ENCODE results near the gene ITPRID1.
"Not testable (repeated sequence)": the region's sequence is repeated elsewhere in the genome, so short reads cannot be mapped to it uniquely, and the experiment has no call there.

ITPRID1 gene

GRCh38 chr7:31493714-31494181 lies 20.1 kb upstream of the ITPRID1 start:
- Mint-ChIP-seq H3K27me3 (peaks cover 1% of the 10 kb centered on the region), H3K36me3 (no peaks in the 10 kb centered on the region), H3K27ac (no peak overlapping the region), H3K4me1 (ENCODE audit: low read depth) (no peaks in the 10 kb centered on the region), H3K9me3 (ENCODE audit: low read depth) (no peaks in the 10 kb centered on the region), H3K4me3 (no peak overlapping the region)

DNA sequence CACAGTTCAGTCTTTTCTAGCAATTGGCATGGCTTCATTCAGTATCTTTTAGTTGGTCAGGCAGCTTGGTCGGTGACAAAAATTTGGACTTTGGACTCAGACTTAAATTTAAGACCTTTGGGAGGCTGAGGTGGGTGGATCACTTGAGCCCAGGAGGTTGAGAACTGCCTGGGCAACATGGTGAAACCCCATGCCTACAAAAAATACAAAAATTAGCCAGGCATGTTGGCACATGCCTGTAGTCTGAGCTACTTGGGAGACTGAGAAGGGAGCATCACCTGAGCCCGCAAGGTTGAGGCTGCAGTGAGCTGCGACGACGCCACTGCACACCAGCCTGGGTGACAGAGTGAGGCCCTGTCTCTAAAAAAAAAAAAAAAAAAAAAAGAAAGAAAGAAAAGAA lies 19.5 kb upstream of the ITPRID1 start:
- H3K27ac Mint-ChIP-seq = no peak overlapping the region
- no peak overlapping the region for H3K4me3 Mint-ChIP-seq
- no peaks in the 10 kb centered on the region for H3K9me3 Mint-ChIP-seq (ENCODE audit: low read depth)
- no peaks in the 10 kb centered on the region for H3K36me3 Mint-ChIP-seq
- H3K27me3 Mint-ChIP-seq = peaks cover 1% of the 10 kb centered on the region
- H3K4me1 Mint-ChIP-seq (ENCODE audit: low read depth) = no peaks in the 10 kb centered on the region

DNA sequence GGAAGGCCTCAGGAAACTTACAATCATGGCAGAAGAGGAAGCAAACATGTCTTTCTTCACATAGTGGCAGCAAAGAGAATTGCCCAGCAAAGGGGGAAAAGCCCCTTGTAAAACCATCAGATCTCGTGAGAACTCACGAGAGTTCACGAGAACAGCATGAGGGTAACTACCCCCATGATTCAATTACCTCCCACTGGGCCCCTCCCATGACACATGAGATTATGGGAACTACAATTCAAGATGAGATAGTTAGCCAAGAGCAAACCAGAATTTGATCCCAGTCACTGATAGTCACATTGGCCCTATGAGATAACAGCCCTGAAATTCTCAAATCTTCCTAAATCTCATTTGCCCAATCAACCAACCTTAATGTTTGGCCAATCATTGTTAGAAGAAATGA lies 18.2 kb upstream of the ITPRID1 start:
- peaks cover 1% of the 10 kb centered on the region for H3K27me3 Mint-ChIP-seq
- no peak overlapping the region for H3K27ac Mint-ChIP-seq
- H3K9me3 Mint-ChIP-seq (ENCODE audit: low read depth) = peaks cover 4% of the 10 kb centered on the region
- no peak overlapping the region for H3K4me3 Mint-ChIP-seq
- no peaks in the 10 kb centered on the region for H3K36me3 Mint-ChIP-seq
- H3K4me1 Mint-ChIP-seq (ENCODE audit: low read depth) = no peaks in the 10 kb centered on the region

DNA sequence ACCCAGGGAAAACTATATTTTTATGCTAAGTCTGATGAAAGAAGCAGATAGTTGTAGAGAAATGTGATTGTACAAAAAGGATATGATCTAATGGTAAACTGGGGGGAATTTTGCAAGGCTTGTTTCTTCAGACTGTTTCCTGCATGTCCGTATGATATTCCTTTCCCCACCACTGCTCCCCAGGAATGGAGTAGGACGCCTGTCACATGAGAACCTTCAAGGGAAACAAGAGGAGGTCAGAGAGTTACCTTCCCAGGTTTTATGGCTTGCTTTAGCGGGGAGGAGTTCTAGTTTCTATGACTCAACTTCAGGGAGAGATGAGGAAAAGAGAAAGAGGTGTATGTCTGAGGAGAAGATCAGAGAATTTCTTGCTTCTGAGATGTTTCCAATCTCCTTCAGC lies 16.4 kb upstream of the ITPRID1 start:
- Mint-ChIP-seq H3K27me3 (peaks cover 1% of the 10 kb centered on the region), H3K9me3 (ENCODE audit: low read depth) (peaks cover 4% of the 10 kb centered on the region), H3K36me3 (no peaks in the 10 kb centered on the region), H3K4me1 (ENCODE audit: low read depth) (no peaks in the 10 kb centered on the region), H3K27ac (no peak overlapping the region), H3K4me3 (no peak overlapping the region)

- Mint-ChIP-seq H3K27me3 (no peaks in the 10 kb centered on the region), H3K27ac (no peak overlapping the region), H3K4me1 (ENCODE audit: low read depth) (no peaks in the 10 kb centered on the region), H3K36me3 (no peaks in the 10 kb centered on the region), H3K4me3 (no peak overlapping the region), H3K9me3 (ENCODE audit: low read depth) (peaks cover 4% of the 10 kb centered on the region)
Observed at GRCh38 chr7:31500656-31501055, 13.2 kb upstream of the ITPRID1 start.

DNA sequence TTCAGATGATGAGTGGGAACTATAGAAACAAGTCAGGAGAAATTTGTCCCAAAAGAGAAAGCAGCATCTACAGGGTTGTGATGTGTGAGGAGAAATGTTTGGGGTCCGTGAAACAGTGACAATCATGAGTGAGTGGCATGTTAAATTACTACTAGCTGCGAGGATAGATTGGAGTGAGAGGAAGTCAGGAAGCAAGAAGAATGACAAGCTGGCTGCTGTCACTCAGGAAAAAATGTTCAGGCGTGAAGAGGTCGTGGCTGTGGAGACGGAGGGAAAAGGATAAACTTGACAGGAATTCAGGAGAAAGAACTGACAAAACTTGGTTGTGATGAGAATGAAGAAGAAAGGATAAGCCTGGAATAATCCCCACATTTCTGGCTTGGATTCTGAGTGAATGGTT lies 5.1 kb upstream of the ITPRID1 start:
- H3K36me3 Mint-ChIP-seq = peaks cover 3% of the 10 kb centered on the region
- no peaks in the 10 kb centered on the region for H3K27me3 Mint-ChIP-seq
- no peak overlapping the region for H3K27ac Mint-ChIP-seq
- peaks cover 17% of the 10 kb centered on the region for H3K9me3 Mint-ChIP-seq (ENCODE audit: low read depth)
- H3K4me1 Mint-ChIP-seq (ENCODE audit: low read depth) = no peaks in the 10 kb centered on the region
- H3K4me3 Mint-ChIP-seq = no peak overlapping the region

- H3K4me1 Mint-ChIP-seq (ENCODE audit: low read depth) = no peaks in the 10 kb centered on the region
Observed at GRCh38 chr7:31512166-31512565, 1.7 kb upstream of the ITPRID1 start.

DNA sequence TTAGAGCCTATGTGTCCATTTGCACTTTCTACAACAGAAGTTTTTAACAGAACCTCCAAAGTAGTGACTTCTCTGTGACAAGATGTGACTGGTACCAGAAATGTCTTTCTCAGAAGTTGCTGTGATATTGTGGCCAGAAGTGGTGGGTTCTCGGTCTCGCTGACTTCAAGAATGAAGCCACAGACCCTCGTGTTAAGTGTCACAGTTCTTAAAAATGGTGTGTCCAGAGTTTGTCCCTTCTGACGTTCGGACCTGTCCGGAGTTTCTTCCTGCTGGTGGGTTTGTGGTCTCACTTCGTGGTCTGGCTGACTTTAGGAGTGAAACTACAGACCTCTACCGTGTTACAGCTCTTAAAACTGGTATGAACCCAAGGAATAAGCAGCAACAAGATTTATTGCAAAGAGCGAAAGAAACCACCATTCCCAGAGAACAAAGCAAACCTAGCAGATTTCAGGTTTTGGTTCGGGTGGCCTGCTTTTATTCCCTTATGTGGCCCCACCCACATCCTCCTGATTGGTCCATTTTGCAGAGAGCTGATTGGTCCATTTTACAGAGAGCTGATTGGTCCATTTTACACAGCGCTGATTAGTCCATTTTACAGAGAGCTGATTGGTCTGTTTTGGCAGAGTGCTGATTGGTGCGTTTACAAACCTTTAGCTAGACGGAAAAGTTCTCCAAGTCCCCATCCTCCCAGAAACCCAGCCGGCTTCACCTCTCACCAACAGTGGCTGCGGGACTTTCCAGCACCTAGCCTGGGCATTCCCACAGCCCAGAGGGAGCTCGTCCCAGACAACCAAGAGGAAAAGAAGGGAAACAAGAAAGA lies 3.0 kb downstream of the ITPRID1 start:
- no peaks in the 10 kb centered on the region for H3K27me3 Mint-ChIP-seq
- H3K4me3 Mint-ChIP-seq = no peak overlapping the region
- H3K27ac Mint-ChIP-seq = no peak overlapping the region
- H3K36me3 Mint-ChIP-seq = no peaks in the 10 kb centered on the region
- H3K9me3 Mint-ChIP-seq (ENCODE audit: low read depth) = peaks cover 24% of the 10 kb centered on the region
- H3K4me1 Mint-ChIP-seq (ENCODE audit: low read depth) = no peaks in the 10 kb centered on the region

More at GRCh38 chr7:31512166-31512565, 1.7 kb upstream of the ITPRID1 start:
- Mint-ChIP-seq H3K36me3 (peaks cover 1% of the 10 kb centered on the region), H3K27me3 (no peaks in the 10 kb centered on the region), H3K9me3 (ENCODE audit: low read depth) (peaks cover 14% of the 10 kb centered on the region), H3K4me3 (no peak overlapping the region), H3K27ac (no peak overlapping the region)

- no peaks in the 10 kb centered on the region for H3K27me3 Mint-ChIP-seq
Observed at GRCh38 chr7:31517513-31517912, 3.6 kb downstream of the ITPRID1 start.

GRCh38 chr7:31518766-31519165 lies 4.9 kb downstream of the ITPRID1 start:
- Mint-ChIP-seq H3K9me3 (ENCODE audit: low read depth) (peaks cover 19% of the 10 kb centered on the region), H3K27me3 (no peaks in the 10 kb centered on the region), H3K27ac (no peak overlapping the region), H3K36me3 (no peaks in the 10 kb centered on the region), H3K4me1 (ENCODE audit: low read depth) (no peaks in the 10 kb centered on the region), H3K4me3 (no peak overlapping the region)

More at GRCh38 chr7:31517513-31517912, 3.6 kb downstream of the ITPRID1 start:
- H3K36me3 Mint-ChIP-seq = no peaks in the 10 kb centered on the region
- no peak overlapping the region for H3K4me3 Mint-ChIP-seq
- no peaks in the 10 kb centered on the region for H3K4me1 Mint-ChIP-seq (ENCODE audit: low read depth)
- H3K9me3 Mint-ChIP-seq (ENCODE audit: low read depth) = peaks cover 21% of the 10 kb centered on the region
- H3K27ac Mint-ChIP-seq = no peak overlapping the region

GRCh38 chr7:31521336-31522010 lies 7.6 kb downstream of the ITPRID1 start:
- H3K36me3 Mint-ChIP-seq = no peaks in the 10 kb centered on the region
- H3K4me3 Mint-ChIP-seq = no peak overlapping the region
- no peaks in the 10 kb centered on the region for H3K4me1 Mint-ChIP-seq (ENCODE audit: low read depth)
- no peaks in the 10 kb centered on the region for H3K27me3 Mint-ChIP-seq
- no peak overlapping the region for H3K27ac Mint-ChIP-seq
- H3K9me3 Mint-ChIP-seq (ENCODE audit: low read depth) = peaks cover 22% of the 10 kb centered on the region

DNA sequence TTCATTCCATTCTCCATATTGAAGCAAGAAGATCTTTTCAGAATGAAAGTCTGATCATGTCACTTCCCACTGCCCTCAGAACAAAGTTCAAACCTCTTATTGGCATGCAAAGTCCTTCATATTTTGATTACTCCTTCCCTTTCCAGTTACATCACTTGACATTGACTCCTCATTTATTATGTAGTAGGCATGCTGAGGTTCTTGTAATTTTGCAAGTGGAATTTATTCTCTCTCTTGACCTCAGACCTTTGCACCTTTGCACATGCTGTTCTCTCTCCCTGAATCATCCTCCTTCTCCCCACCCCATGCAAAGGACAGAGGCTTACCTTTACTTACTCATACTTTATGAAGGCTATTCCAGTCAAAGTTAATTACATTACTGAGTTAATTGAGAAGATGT lies 13.0 kb downstream of the ITPRID1 start:
- no peaks in the 10 kb centered on the region for H3K27me3 Mint-ChIP-seq
- H3K4me3 Mint-ChIP-seq = no peak overlapping the region
- H3K4me1 Mint-ChIP-seq (ENCODE audit: low read depth) = no peaks in the 10 kb centered on the region
- H3K27ac Mint-ChIP-seq = no peak overlapping the region
- H3K9me3 Mint-ChIP-seq (ENCODE audit: low read depth) = peaks cover 5% of the 10 kb centered on the region
- no peaks in the 10 kb centered on the region for H3K36me3 Mint-ChIP-seq

- H3K4me3 Mint-ChIP-seq = no peak overlapping the region
- H3K4me1 Mint-ChIP-seq (ENCODE audit: low read depth) = no peaks in the 10 kb centered on the region
- no peaks in the 10 kb centered on the region for H3K27me3 Mint-ChIP-seq
- H3K36me3 Mint-ChIP-seq = no peaks in the 10 kb centered on the region
- no peak overlapping the region for H3K27ac Mint-ChIP-seq
- H3K9me3 Mint-ChIP-seq (ENCODE audit: low read depth) = peaks cover 2% of the 10 kb centered on the region
Observed at GRCh38 chr7:31529103-31529502, 15.2 kb downstream of the ITPRID1 start.

DNA sequence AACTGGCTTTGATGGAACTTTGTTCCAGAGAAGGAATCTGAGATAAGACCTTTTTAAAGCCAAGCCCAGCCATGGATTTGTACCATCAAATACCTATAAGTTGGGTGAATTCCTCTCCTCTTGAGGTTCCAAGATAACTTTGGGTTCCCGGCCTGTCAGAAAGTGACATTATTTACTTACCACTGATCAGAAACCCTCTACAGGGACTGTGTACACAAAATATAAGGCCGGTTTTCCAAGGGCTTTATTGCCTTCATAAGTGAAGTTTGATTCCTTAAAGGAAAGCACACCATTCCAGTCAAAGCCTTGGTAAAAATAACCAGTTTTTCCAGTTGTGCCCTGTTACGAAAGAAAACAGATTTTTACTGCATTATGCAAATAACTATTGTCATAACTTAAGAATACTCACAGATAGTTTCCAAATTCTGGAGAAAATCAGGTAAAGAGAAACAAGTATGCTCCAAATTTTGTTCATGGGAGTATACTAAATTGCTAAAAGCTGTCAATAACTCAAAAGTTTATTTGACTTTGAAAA lies 26.8 kb downstream of the ITPRID1 start:
- H3K4me3 Mint-ChIP-seq; H3K4me1 Mint-ChIP-seq (ENCODE audit: low read depth); H3K36me3 Mint-ChIP-seq; H3K27ac Mint-ChIP-seq; H3K27me3 Mint-ChIP-seq; H3K9me3 Mint-ChIP-seq (ENCODE audit: low read depth): not testable (repeated sequence)

DNA sequence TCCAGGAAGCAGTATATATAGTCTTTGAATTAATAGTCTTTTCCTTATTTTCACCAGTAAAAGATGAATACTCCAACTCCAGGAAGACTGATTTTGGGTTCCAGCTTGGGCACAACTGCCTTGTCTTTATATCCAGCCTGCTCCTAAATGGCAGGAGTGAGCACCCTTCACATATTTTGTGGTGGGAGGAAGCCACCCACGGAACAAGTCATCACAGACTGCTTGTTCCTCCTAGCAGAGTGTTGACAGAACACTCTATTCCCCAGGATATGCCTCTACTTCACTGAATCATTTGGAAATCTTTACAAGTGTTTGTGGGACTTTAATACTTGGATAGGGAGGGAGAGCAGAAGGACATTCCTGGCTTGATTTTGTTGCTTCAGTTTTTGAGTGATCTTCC lies 31.7 kb downstream of the ITPRID1 start:
- Mint-ChIP-seq H3K36me3 (no peaks in the 10 kb centered on the region), H3K27ac (no peak overlapping the region), H3K27me3 (peaks cover 2% of the 10 kb centered on the region), H3K4me3 (no peak overlapping the region), H3K4me1 (ENCODE audit: low read depth) (no peaks in the 10 kb centered on the region), H3K9me3 (ENCODE audit: low read depth) (peaks cover 3% of the 10 kb centered on the region)
